ENCODE results near the gene NCAPD2.
"Not testable (repeated sequence)": the region's sequence is repeated elsewhere in the genome, so short reads cannot be mapped to it uniquely, and the experiment has no call there.

Gene NCAPD2

DNA sequence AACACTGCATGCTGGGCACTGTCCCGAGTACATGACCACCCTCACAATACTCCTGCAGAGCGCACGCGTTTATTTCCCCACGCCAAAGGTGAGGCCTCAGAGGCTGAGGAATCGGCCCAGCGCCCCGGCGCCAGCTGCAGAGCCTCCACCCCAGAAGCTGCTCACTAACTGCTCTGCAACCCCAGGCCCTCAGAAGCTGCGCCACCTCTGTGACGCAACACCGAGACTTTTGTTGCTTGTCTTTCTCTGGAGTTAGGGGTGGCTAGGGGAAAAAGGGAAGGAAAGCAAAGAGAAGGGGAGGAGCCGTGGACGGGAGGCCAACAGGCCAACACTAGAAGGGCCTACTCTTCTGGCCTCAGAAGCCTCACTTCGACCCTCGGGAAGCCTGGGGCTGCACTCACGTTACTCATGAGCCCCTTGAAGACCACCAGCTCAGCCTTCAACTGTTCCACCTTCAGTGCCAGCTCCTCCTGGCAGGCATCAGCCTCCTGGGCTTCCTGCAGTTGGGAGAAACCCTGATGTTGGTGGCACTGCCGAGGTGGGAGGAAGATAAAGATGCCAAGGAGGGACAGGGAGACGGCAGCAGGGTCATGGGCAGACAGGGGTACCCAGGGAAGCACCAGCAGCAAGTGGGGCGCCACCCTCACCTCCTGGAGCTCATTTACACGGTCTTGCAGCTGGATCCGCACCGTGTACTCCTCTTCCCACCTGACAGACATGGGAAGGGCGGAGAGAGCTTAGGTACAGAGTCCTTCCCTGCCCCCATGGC, 56.6 kb downstream of the NCAPD2 start:
- no peak for DNase-seq (ENCODE audit: low read depth)

DNA sequence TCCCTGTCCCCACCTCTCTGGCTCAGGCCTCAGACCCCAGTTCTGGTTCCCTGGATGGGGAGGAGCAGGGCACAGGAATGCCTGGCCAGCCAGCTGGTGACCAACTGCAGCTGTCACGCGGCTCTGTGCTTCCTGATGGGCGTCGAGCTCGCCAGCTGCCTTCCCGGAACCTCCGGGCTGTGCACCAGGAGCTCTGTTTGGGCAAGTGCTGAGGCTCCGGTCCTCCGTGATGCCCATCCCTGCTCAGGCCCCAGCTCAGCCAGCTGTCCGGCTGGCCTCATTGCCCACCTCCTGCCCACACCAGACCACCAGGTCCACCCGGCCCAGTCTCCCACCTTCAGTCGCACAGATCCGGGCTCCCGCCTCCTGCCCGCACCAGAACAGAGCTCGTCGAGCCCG, 57.2 kb downstream of the NCAPD2 start:
- no peak for DNase-seq (ENCODE audit: low read depth)

DNA sequence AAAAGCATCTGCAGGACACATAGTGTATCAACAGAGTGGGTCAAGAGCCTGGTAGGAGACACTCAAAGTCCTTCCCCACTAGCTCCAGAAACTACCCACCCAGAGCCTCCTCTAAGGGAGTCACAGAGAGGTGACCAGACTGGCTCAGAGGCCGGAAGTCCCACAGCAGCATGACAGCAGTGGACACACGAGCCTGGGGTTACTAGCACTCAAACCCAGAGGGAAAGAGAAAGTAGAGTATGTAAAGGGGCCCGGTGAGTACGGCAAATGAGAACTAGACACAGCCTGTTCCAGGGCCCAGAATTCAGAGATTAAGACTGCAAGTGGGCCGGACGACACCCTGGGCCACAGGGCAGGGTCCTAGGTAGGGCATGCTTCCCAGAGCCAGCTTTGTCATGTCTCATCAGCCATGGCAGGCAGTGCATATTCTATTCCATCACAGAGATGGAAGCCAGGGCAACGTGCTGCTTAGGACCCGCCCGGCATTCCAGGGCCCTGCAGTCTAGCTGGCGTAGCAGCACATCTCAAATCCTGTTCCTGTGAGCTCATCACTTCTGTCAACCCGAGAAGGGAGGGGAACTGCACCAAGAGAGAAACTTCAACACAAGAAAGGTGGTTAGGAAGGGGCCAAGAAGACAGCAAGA, 57.7 kb downstream of the NCAPD2 start:
- peak; percentile 62 for DNase-seq (ENCODE audit: low read depth)

DNA sequence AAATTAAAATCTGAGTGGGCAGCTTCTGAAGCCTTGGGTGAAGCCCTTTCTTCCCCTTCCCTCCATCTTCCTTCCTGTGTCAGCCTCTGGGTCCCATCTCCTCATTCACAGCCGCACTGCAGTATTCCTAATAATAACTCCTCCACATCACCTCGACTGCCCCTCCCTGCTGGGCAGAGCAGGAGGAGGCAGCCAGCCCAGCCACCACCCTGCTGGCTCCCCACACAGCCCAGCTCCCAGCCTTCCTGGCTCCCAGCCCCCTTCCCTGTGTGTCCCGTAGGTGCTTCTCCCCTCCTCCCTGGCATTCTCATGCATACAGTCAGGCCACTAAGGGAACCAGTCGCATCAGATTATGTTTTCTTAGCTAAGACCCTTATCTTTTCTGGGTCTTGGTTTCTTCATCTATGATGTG, 58.2 kb downstream of the NCAPD2 start:
- DNase-seq (ENCODE audit: low read depth): no peak

DNA sequence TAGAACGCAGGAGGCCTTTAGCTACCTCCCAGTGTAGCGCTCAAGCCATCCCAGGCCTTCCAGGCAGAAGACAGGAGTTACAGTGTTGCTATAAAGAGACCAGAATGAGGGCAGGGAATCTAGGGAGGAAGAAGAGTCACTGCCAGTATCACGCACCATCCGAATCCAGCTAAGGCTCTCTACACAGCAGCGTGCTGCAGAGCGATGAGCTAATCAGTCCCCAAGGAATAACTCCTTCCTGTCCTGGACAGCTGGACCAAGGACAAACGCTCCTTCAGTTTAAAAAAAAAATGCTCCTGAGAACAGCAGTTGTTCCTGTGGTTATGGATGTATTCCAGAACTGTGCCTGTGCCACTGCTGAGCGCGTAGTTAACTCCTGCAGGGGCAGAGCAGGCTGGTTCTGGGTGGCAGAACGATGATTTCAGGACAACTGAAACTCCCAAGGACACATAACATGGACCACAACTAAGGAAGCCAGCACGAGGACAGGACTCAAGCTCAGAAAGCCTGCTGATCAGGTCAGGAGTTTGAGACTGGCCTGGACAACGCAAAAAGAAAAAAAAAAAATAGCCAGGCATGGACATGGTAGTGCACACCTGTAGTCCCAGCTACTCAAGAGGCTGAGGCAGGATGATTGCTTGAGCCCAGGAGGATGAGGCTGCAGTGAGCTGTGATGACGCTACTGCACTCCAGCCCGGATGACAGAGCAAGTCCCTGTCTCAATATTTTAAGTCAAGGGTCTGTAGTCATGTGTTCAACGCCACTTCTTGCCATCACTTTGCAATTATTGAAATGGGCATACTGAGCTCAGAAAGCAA, 59.4 kb downstream of the NCAPD2 start:
- DNase-seq (ENCODE audit: low read depth): peak; percentile 82

DNA sequence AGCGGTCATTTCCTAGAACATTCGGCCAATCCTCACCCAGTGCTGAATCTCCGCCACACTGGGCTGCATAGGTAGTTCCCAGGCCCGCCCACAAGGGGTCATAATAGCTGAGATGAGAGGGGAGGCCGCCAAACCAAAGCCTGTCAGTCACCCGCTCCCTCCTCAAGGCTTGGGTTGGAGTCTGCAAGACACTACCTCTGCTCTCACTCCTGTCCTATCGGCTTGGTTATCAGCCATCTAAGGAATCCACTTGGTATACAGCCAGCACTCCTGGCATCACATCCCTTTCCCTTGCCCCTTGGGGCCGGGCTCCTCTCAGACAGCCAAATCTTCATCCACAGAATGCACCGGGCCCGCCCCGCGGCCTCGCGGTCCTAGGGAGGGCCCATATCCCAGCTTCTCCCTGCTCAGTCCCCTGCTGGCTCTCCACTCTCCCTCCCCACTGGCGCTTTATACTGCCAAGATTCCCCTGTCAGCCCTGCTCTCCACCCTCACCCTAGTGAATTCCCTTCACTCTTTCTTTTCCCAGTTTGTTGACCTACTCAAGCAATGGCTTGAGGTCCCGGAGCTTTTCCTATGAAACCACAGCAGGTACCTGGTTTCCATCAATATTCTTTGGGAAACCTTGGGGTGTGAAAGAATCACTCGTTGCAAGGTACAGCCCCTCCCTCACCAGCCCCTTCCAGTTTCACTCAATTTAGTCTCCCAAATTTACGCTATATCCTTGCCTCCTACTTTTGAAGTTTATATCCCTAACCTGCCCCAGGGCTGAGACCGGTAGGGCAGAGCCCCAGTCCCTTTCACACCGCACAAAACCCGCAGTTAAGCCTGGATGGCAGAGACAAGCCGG, 60.5 kb downstream of the NCAPD2 start:
- DNase-seq (ENCODE audit: low read depth): peak; percentile 59

DNA sequence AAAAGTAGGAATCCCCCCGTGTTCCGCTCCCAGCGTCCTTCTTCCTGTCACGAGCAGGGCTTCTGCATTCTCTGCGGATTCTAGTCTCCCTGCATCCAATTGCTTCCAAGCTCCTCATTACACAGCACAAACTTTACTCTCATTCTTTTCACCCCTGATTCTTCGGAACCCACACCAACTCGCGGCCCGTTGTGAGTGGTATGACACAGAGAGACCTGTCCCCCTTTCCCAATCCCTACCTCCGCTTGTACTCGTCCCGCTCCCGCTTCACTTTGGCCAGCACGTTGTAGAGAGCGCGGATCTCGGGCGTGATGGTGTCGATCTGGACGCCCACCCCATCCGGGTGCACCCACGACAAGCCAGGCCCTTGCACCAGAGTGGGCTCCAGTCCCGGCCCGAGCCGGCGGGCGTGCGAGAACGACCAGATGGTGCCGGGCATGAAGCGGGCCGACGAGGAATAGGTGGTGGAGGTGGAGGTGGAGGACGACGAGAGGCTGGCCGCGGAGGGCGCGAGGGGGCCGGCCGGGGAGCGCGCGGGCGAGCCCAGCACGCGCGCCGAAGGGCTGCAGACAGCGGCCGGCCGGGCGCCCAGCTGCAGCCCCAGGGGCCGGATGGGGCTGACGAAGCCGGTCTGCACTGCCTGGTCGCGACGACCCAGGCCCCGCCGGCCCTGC, 61.3 kb downstream of the NCAPD2 start:
- DNase-seq (ENCODE audit: low read depth): no peak

DNA sequence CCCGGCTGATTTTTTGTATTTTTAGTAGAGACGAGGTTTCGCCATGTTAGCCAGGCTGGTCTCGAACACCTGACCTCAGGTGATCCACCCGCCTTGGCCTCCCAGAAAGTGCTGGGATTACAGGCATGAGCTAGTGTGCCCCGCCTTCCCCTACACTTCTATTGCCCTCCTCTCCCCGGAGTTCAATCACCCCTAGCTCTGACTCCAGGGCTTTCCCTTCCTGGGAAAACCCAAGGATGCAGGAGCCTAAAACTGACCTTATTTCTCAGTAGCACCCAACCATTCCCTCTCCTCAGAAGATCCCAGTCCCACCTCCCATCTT, 62.6 kb downstream of the NCAPD2 start:
- not testable (repeated sequence) for DNase-seq (ENCODE audit: low read depth)

DNA sequence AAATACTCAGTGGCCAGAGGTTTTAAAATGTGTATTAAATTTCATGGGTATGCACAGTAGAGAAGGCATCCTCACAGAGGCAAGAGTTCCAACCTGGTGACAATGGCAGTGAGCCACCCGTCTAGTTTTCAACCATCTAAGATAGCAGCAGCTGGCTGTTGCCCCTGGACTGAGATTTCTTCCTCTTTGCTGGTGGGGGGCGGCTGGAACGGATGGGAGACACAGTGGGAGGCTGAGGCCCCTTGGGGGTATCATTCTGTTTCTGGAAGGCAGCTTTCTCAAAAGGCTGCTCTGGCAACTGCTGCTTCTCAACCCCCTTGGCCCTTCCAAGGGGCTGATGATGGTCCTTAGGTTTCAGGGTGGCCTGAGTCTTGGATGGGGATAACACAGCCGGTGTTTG, 63.0 kb downstream of the NCAPD2 start:
- DNase-seq (ENCODE audit: low read depth): no peak

DNA sequence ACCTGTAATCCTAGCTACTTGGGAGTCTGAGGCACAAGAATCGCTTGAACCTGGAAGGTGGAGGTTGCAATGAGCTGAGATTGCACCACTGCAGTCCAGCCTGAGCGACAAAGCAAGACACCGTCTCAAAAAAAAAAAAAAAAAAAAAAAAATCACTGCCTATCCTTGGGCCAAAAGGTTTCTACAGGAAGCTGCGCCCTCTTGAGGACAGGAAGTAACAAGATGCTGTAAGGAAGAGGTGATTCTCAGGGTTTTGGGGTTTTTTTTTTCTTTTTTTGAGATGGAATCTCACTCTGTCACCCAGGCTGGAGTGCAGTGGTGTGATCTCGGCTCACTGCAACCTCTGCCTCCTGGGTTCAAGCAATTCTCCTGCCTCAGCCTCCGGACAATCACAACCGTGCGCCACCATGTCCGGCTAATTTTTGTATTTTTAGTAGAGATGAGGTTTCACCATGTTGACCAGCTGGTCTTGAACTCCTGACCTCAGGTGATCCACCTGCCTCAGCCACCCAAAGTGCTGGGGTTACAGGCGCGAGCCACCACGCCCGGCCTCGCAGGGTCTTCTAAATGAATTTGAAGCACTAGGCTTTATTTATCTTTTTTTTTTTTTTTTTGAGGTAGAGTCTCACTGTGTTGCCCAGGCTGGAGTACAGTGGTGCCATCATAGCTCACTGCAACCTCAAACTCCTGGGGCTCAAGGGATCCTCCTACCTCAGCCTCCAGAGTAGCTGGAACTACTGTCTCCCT, 64.3 kb downstream of the NCAPD2 start:
- DNase-seq (ENCODE audit: low read depth): peak; percentile 70

DNA sequence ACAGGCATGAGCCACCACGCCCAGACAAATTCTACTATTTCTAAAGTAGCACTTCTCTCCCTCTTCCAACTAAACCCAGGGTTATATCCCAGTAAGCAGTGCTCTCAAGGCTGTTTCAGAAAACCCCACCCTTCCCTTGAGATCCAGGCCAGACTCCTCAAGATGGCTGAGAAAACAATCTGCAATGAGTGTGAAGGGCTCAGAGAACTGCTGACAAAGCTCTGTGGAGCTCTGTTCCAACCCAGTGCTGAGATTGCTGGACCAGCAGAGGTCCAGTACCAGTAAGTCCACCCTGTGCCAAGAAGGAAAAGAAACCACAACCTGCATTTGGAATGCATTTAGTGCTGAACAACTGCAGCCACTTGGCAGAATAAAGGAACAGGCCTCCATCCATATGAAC, 65.6 kb downstream of the NCAPD2 start:
- DNase-seq (ENCODE audit: low read depth): no peak

DNA sequence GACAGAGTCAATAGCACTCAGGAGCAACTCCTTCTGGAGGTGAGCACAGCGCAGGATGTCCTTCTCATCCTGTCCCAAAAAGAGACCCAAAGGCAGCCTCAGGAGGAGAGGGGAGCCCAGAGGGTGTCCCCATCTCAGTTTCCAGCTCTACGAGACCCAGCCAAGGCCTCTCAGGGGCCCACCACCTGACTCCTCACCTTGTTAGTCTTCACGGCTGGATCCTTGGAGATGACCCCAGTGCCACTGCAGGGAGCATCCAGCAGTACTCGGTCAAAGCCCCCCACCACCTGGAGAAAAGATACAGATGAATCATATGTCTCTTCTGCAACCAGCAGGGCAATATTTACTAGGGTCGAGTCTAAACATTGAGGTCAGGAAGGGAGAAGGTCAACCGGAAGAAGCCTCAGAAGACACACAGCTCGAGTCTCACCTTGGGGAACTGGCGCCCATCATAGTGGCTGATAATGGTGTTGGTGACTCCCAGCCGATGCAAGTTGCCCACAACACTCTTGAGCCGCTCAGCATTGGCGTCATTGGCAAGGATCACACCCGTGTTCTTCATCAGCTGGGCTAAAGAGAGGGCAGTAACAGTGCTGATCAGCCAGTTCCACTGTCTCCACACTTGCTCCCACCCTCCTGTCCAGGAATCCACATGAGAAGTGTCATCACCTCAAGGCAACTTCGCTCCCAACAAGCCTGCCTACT, 66.8 kb downstream of the NCAPD2 start:
- DNase-seq (ENCODE audit: low read depth): no peak

DNA sequence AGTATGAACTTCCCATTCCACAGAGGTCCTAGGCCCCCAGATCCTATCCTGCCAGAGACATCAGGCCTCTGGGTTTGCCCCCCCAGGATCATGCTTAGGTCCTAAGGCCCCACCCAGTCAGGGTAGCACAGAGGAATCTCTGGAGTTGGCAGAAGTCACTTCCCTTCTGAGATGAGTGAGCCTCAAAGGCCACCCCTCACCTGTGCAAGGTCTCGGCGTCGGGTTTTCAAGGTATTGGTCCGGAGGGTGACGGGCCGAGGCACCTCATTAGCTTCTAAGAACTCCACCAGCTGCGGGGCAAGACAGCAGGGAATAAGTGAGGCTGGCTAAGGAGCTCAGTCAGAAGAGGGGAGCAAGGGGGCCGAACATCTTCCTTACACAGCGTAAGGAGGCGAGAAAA, 69.0 kb downstream of the NCAPD2 start:
- DNase-seq (ENCODE audit: low read depth): no peak

DNA sequence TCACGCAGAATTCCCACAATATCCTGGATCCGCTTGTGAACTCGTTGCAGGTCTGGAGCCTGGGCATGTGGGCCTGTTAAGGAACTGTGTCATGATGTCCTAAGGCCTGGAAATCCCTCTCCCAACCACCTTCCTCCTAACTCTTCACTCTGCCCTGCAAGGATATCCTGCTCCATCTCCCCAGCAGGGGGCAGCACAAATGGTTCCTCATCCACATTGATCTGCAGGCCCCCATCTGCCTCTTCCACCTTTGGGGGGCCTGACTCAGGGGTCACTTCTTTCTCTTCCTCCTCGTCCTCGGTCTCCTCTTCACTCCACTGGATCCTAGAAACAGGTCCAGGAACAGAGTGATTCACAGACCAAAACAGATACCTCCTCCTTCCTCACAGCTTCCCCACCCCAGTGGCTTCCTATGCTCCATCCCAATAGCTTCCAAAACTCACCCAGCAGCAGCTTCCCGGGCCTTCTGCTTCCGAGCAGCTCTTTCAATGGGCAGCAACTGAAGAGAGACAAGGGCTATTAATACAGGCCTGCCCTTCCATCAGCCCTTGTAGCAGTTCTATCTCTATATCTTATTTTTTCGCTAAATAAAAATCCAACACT, 69.6 kb downstream of the NCAPD2 start:
- peak; percentile 24 for DNase-seq (ENCODE audit: low read depth)

DNA sequence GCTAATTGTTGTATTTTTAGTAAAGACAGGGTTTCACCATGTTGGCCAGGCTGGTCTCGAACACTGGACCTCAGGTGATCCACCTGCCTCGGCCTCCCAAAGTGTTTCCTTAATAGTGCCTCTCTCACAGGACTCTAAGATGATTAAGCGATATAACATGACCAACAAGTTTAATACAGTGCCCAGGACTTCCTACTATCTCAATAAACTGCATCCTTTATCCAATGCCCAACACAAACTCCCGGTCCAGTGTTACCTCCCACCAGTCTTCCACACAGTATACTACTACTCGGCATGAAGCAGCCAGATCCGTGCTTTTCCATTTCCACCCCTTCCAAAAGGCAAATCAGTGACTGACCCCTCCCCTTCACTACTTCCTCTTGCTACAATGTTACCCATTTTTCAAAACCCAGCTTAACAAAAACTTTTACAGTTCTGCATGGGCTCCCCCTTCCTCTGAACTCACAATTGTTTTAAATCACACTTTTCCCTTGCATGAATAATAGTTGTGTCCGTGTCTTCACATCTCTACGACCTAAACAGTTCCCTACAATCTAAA, 73.3 kb downstream of the NCAPD2 start:
- no peak for DNase-seq (ENCODE audit: low read depth)

DNA sequence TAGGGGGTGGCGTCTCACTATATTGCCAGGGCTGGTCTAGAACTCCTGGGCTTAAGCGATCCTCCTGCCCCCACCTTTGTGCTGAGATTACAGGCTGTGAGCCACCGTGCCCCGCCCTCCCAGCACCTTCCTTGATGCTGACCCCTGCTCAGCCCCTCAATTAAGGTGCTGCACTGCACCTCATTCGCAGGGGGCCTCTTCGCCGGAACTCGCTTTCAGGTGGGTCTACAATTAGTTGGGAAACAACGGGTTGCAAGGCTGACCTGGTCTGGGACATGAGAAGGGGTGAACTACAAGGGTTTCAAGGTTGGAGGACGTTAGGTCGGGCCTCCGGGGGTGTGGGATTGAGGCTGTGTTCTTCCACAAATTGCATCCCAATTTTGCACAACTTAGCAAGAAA, 75.4 kb downstream of the NCAPD2 start:
- DNase-seq (ENCODE audit: low read depth): no peak

DNA sequence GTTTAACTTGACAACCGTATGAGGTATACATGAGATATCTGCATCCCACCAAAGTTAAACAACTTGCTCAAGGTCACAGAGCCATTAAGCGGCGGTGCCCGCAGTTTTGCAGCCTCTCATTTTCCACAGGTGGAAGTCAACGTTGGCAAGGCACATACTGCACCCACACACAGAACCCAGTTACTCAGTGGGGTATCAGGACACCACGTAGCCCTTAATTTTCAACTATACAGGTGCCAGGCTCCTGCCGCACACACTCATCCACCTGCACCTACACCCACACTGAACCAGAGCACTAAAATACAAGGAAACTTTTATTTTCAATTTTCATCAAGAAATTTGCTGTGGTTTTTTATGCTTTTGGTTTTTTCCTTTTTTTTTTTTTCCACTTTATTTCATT, 75.9 kb downstream of the NCAPD2 start:
- no peak for DNase-seq (ENCODE audit: low read depth)

DNA sequence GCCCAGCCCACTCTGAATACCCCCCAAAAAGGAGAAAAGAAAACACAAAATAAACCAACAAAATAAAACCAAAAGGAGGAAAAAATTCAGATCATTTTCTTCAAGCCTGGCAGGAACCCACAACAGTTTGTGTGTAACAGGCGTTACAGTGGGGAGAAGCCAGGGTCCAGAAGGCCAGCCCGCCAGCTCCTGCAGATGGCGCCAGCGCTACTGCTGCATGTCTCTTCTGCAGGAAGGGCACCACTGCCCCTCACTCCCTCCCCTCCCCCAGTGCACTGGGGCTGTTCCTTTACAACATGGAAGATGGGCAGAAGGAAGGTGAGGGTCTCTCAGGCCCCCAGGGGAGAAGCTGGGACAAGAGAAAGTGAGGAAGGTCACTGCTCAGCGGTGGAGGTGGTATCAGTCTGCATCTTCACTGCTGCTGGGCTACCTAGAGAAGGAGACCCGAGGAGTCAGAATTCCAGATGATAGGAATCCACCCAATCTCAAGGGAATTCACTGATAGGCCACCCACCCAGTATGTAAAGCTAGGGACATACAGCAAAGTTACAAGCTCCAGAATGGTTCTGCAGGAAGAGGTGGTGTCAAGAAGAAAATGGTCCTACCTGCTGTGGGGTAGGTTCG, 76.5 kb downstream of the NCAPD2 start:
- DNase-seq (ENCODE audit: low read depth): no peak

DNA sequence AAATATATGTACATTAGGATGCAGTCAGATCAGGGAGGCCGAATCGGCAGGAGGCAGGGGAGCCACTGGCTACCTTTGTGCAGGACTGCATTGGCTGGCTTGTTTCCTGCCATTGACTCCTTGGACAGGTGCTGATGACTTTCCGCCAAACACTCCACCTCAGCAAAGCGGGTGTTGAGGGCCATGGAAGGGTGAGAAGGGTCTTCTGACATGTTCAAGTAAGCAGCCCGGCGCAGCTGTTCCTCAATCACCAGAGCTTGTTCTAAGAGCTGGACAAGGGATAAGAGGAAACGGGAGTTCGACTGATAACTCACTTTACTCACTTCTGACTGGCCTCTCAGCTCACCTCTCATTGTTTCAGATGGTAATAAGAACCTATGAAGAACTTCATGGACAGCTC, 79.1 kb downstream of the NCAPD2 start:
- DNase-seq (ENCODE audit: low read depth): no peak
